Breast epithelium (tissue), 4 donors: ENCODE measurements around the gene TOR4A. TPM values are rescaled to one million over a fixed set of nuclear protein-coding genes. Genes with fewer than 3 reads are reported as not detected.

Experiments used
- DNase-seq, 2 donors: peaks; one replicate each; pipeline ENCODE4 v3.0.0-alpha.2; 2019; ENCODE audit warnings: low spot score in 2 of 2
- H3K27ac ChIP-seq, 2 donors: fragments of 200-600 bp; sonication (generic) in 1 of 2; one replicate each; pipeline ENCODE4 v1.5.1; 2016 to 2019; ENCODE audit warnings: mild to moderate bottlenecking in 1 of 2
- H3K27me3 ChIP-seq, 2 donors: fragments of 200-600 bp; sonication (generic) in 1 of 2; one replicate each; pipeline versions ENCODE4 v1.5.1 to v1.6.0; 2017 to 2019; ENCODE audit warnings: control low read depth in 1 of 2, mild to moderate bottlenecking in 1 of 2
- H3K36me3 ChIP-seq: fragments of 200-600 bp; one replicate; pipeline ENCODE4 v1.5.1; 2019
- H3K4me1 ChIP-seq, 2 donors: fragments of 200-600 bp; sonication (generic); one replicate each; pipeline ENCODE4 v1.5.1; 2016 to 2019; ENCODE audit warnings: control low read depth in 1 of 2
- H3K4me3 ChIP-seq, 3 donors: fragments of 200-600 bp; sonication (generic); 1 replicate in 2 of 3; 2 replicates in 1 of 3; pipeline ENCODE4 v1.5.1; 2016 to 2019; ENCODE audit warnings: mild to moderate bottlenecking in 3 of 3, moderate library complexity in 2 of 3
- H3K9me3 ChIP-seq, 2 donors: fragments of 200-600 bp; sonication (generic) in 1 of 2; one replicate each; pipeline ENCODE4 v1.5.1; 2016 to 2019; ENCODE audit warnings: control low read depth in 1 of 2
- CTCF ChIP-seq, 3 donors: fragments of 450-650 bp; IDR thresholded peaks; one replicate each; pipeline ENCODE4 v1.5.1; 2016 to 2017; ENCODE audit warnings: antibody characterized with exemption in 3 of 3, mild to moderate bottlenecking in 3 of 3, moderate library complexity in 3 of 3
- POLR2A ChIP-seq: fragments of 450-650 bp; IDR thresholded peaks from one replicate; pipeline ENCODE4 v1.6.1; 2016; ENCODE audit warnings: antibody characterized with exemption, mild to moderate bottlenecking, moderate library complexity
- POLR2AphosphoS5 ChIP-seq, 3 donors: sonication (generic); formaldehyde crosslinking; IDR thresholded peaks; one replicate each; pipeline ENCODE4 v1.6.1; 2017; ENCODE audit warnings: antibody characterized with exemption in 3 of 3
- intact Hi-C: fragments of 100-400 bp; cut with DNase I; formaldehyde crosslinking; loops from one replicate; pipeline ENCODE4 v1.15.1; 2023; ENCODE audit warnings: low total_unique reads
- total RNA-seq, 3 donors: library from RNA; depleted of rRNA; stranded (reverse); fragments of >200 nt; gene quantifications; one replicate each; pipeline ENCODE4 v1.1.0, GENCODE V29; 2016

The TOR4A gene
- total RNA-seq, 3 donors from 2014 or later = 2.9 to 5.4 (median 3.7) TPM

GRCh38 chr9:137247916-137248175, 29.7 kb upstream of the TOR4A start:
- Histone ChIP-seq H3K4me1 (no peaks in the 10 kb centered on the region), H3K27ac (no peak overlapping the region), H3K9me3 (no peaks in the 10 kb centered on the region), H3K36me3 (no peaks in the 10 kb centered on the region), H3K4me3 (no peak overlapping the region), H3K27me3 (no peaks in the 10 kb centered on the region)
- intact Hi-C loops = no loop called here
- DNase-seq = no peak
- TF ChIP-seq CTCF (IDR thresholded peaks at IDR 0.05) (no peak), POLR2A (no peak), POLR2AphosphoS5 (IDR thresholded peaks at IDR 0.05) (no peak)

GRCh38 chr9:137250329-137251193, 27.0 kb upstream of the TOR4A start:
- Histone ChIP-seq H3K36me3 (no peaks in the 10 kb centered on the region), H3K27me3 (no peaks in the 10 kb centered on the region), H3K4me3 (no peak overlapping the region), H3K9me3 (no peaks in the 10 kb centered on the region), H3K4me1 (peaks cover 0 to 5% of the 10 kb centered on the region in 2 donors), H3K27ac (no peak overlapping the region)
- TF ChIP-seq POLR2A (no peak), POLR2AphosphoS5 (IDR thresholded peaks at IDR 0.05) (no peak), CTCF (IDR thresholded peaks at IDR 0.05) (no peak)
- no peak for DNase-seq
- intact Hi-C loops = loop anchor here (10.0 kb wide), 1 partner anchor 1876 kb away; no protein-coding TSS in a partner anchor

GRCh38 chr9:137251194-137251461, 26.4 kb upstream of the TOR4A start, which contains the start of gene STPG3:
Gene STPG3, plus strand, starts transcription at chr9:137251286. Its CDS starts 1 bp downstream, at chr9:137251287.
- H3K27me3 ChIP-seq = no peaks in the 10 kb centered on the region
- intact Hi-C loops = loop anchor here (10.0 kb wide), 1 partner anchor 1876 kb away; no protein-coding TSS in a partner anchor
- no peaks in the 10 kb centered on the region for H3K9me3 ChIP-seq
- TF ChIP-seq CTCF (IDR thresholded peaks at IDR 0.05) (no peak), POLR2A (no peak), POLR2AphosphoS5 (IDR thresholded peaks at IDR 0.05) (no peak)
- DNase-seq = no peak
- H3K4me1 ChIP-seq = peaks cover 2 to 8% of the 10 kb centered on the region in 2 donors
- H3K4me3 ChIP-seq = no peak within 1 kb of the TSS
- H3K27ac ChIP-seq = no peak within 1 kb of the TSS
- no peaks in the 10 kb centered on the region for H3K36me3 ChIP-seq

GRCh38 chr9:137251490-137252268, 25.8 kb upstream of the TOR4A start:
- Histone ChIP-seq H3K27ac (no peak overlapping the region), H3K36me3 (no peaks in the 10 kb centered on the region), H3K27me3 (no peaks in the 10 kb centered on the region), H3K4me1 (peaks cover 5 to 12% of the 10 kb centered on the region in 2 donors), H3K9me3 (no peaks in the 10 kb centered on the region), H3K4me3 (no peak overlapping the region)
- TF ChIP-seq POLR2A (no peak), CTCF (IDR thresholded peaks at IDR 0.05) (no peak), POLR2AphosphoS5 (IDR thresholded peaks at IDR 0.05) (no peak)
- intact Hi-C loops = loop anchor here (10.0 kb wide), 1 partner anchor 1877 kb away; no protein-coding TSS in a partner anchor
- DNase-seq = no peak
